HG03565 (cell line): ENCODE results near the gene DNASE2.

Experiments
- ATAC-seq: cut with Tn5 transposase; IDR thresholded peaks from one replicate; pipeline ENCODE4 v1.9.1; 2021; ENCODE audit warnings: mild to moderate bottlenecking, moderate library complexity; ENCODE audit not compliant: unreplicated experiment

The DNASE2 gene

GRCh38 chr19:12886969-12887747 lies 5.9 kb upstream of the DNASE2 start, which contains the start of gene KLF1:
Gene KLF1, minus strand, starts transcription at chr19:12887201. Its CDS starts 61 bp downstream, at chr19:12887140.
- no peak for ATAC-seq

- ATAC-seq = no peak
Measured at GRCh38 chr19:12886651-12886968, 5.4 kb upstream of the DNASE2 start.

- ATAC-seq = no peak
Measured at GRCh38 chr19:12885749-12886650, 4.8 kb upstream of the DNASE2 start.

- peak; percentile 35 for ATAC-seq
Measured at GRCh38 chr19:12884926-12885748, 3.9 kb upstream of the DNASE2 start.

- no peak for ATAC-seq
Measured at GRCh38 chr19:12884627-12884925, 3.3 kb upstream of the DNASE2 start.

GRCh38 chr19:12884202-12884601 lies 3.0 kb upstream of the DNASE2 start:
- ATAC-seq = no peak

- ATAC-seq = no peak
Measured at GRCh38 chr19:12882589-12882988, 1.3 kb upstream of the DNASE2 start.

- no peak for ATAC-seq
Measured at GRCh38 chr19:12880551-12881171, 588 bp downstream of the DNASE2 start.

GRCh38 chr19:12875086-12875485 lies 6.2 kb downstream of the DNASE2 start:
- ATAC-seq = no peak

GRCh38 chr19:12873891-12874745 lies 7.1 kb downstream of the DNASE2 start:
- ATAC-seq = no peak

GRCh38 chr19:12872941-12873890 lies 8.0 kb downstream of the DNASE2 start:
- no peak for ATAC-seq

GRCh38 chr19:12872255-12872654 lies 9.0 kb downstream of the DNASE2 start:
- ATAC-seq = no peak

- no peak for ATAC-seq
Measured at GRCh38 chr19:12871681-12872080, 9.6 kb downstream of the DNASE2 start.

GRCh38 chr19:12868540-12869112 lies 12.6 kb downstream of the DNASE2 start:
- ATAC-seq = no peak

GRCh38 chr19:12867120-12868099 lies 13.8 kb downstream of the DNASE2 start:
- ATAC-seq = no peak

- ATAC-seq = no peak
Measured at GRCh38 chr19:12866416-12867119, 14.7 kb downstream of the DNASE2 start.
